H1 (cell line): ENCODE results near the gene CAMKK1. TPM values are rescaled to one million over a fixed set of nuclear protein-coding genes. Genes with fewer than 3 reads are reported as not detected.

Experiments
- ASH2L ChIP-seq: fragments of 200-600, 300-600 bp; sonication (generic); IDR thresholded peaks from one replicate; pipeline ENCODE4 v1.7.1; 2017; ENCODE audit warnings: low read length
- BACH1 ChIP-seq: IDR thresholded peaks from 2 replicates; pipeline ENCODE4 v1.6.1; 2012; ENCODE audit warnings: low read length, improper control_type of control experiment
- BCL11A ChIP-seq, 2 experiments: IDR thresholded peaks; one replicate each; pipeline ENCODE4 v1.6.1; 2011; ENCODE audit warnings: low read depth in 2 of 2, low read length in 2 of 2, mild to moderate bottlenecking in 2 of 2
- CREB1 ChIP-seq: IDR thresholded peaks from 2 replicates; pipeline ENCODE4 v1.6.1; 2012; ENCODE audit warnings: inconsistent platforms
- E2F6 ChIP-seq: IDR thresholded peaks from 2 replicates; pipeline ENCODE4 v1.6.1; 2012; ENCODE audit warnings: inconsistent platforms
- EGR1 ChIP-seq: IDR thresholded peaks from 2 replicates; pipeline ENCODE4 v1.6.1; 2011; ENCODE audit warnings: low read depth, low read length, borderline replicate concordance
- EP300 ChIP-seq, 2 experiments: IDR thresholded peaks; 1 replicate in 1 of 2; 2 replicates in 1 of 2; pipeline ENCODE4 v1.6.1; 2011 to 2012; ENCODE audit warnings: low read depth in 2 of 2, low read length in 2 of 2, mild to moderate bottlenecking in 2 of 2, borderline replicate concordance in 1 of 2, inconsistent platforms in 1 of 2, moderate library complexity in 1 of 2
- GTF2F1 ChIP-seq: IDR thresholded peaks from 2 replicates; pipeline ENCODE4 v1.6.1; 2012; ENCODE audit warnings: low read depth, low read length, improper control_type of control experiment, borderline replicate concordance
- HDAC2 ChIP-seq, 2 experiments: fragments of 300-600 bp in 1 of 2; sonication (generic) in 1 of 2; IDR thresholded peaks; 2 replicates each; pipeline ENCODE4 v1.6.1; 2011 to 2012; ENCODE audit warnings: low read depth in 2 of 2, low read length in 2 of 2, mild to moderate bottlenecking in 2 of 2, moderate library complexity in 2 of 2, borderline replicate concordance in 1 of 2, inconsistent platforms in 1 of 2
- KDM4A ChIP-seq: IDR thresholded peaks from one replicate; pipeline ENCODE4 v1.7.1; 2012; ENCODE audit warnings: low read depth, mild to moderate bottlenecking, moderate library complexity, low read length, inconsistent platforms; ENCODE audit not compliant: severe bottlenecking
- MAX ChIP-seq: IDR thresholded peaks from 2 replicates; pipeline ENCODE4 v1.6.1; 2012; ENCODE audit warnings: inconsistent platforms
- POLR2A ChIP-seq, 2 experiments: IDR thresholded peaks; 1 replicate in 1 of 2; 2 replicates in 1 of 2; pipeline ENCODE4 v1.6.1; 2011; ENCODE audit warnings: low read depth in 2 of 2, low read length in 2 of 2, mild to moderate bottlenecking in 2 of 2; ENCODE audit errors: control extremely low read depth in 1 of 2
- POU5F1 ChIP-seq: IDR thresholded peaks from 2 replicates; pipeline ENCODE4 v1.6.1; 2011; ENCODE audit warnings: low read depth, mild to moderate bottlenecking, low read length, moderate library complexity
- RAD21 ChIP-seq, 2 experiments: IDR thresholded peaks in 1 of 2; conservative IDR thresholded peaks in 1 of 2; 2 replicates each; pipeline ENCODE4 v1.6.1; 2011; ENCODE audit warnings: low read depth in 2 of 2, low read length in 2 of 2, improper control_type of control experiment in 1 of 2, inconsistent platforms in 1 of 2, mild to moderate bottlenecking in 1 of 2, moderate library complexity in 1 of 2
- SIN3A ChIP-seq, 2 experiments: IDR thresholded peaks in 1 of 2; conservative IDR thresholded peaks in 1 of 2; 2 replicates each; pipeline ENCODE4 v1.6.1; 2011 to 2012; ENCODE audit warnings: low read length in 2 of 2, improper control_type of control experiment in 1 of 2, low read depth in 1 of 2, mild to moderate bottlenecking in 1 of 2
- SP1 ChIP-seq: IDR thresholded peaks from 2 replicates; pipeline ENCODE4 v1.6.1; 2011; ENCODE audit warnings: low read depth, low read length
- SP4 ChIP-seq: IDR thresholded peaks from 2 replicates; pipeline ENCODE4 v1.6.1; 2012; ENCODE audit warnings: low read length, inconsistent platforms
- SRF ChIP-seq: IDR thresholded peaks from 2 replicates; pipeline ENCODE4 v1.6.1; 2011; ENCODE audit warnings: mild to moderate bottlenecking, low read depth, low read length, moderate library complexity
- TAF1 ChIP-seq: IDR thresholded peaks from 2 replicates; pipeline ENCODE4 v1.6.1; 2011; ENCODE audit warnings: mild to moderate bottlenecking, low read depth, low read length
- YY1 ChIP-seq: IDR thresholded peaks from 2 replicates; pipeline ENCODE4 v1.6.1; 2011; ENCODE audit warnings: low read depth, mild to moderate bottlenecking, low read length
- polyA plus RNA-seq, 7 experiments: library from polyadenylated mRNA; depleted of rRNA in 3 of 7; stranded (reverse) in 5 of 7; unstranded in 2 of 7; fragments of >200 nt in 5 of 7; fragments of 200-250 nt in 2 of 7; gene quantifications; 1 replicate in 5 of 7; 2 replicates in 1 of 7; 4 replicates in 1 of 7; pipeline versions ENCODE4 v1.2.1 to v1.2.3, GENCODE V29; 2011 to 2013; ENCODE audit warnings: missing spikeins in 2 of 7, mixed read lengths in 2 of 7
- total RNA-seq: library from RNA; stranded (reverse); fragmentation: NEBNext Ultra II Directional; extraction: Animal tissue kit (Norgen Biotek cat#: 25700); gene quantifications from 2 replicates; pipeline ENCODE4 v1.2.1, GENCODE V29; 2021

Gene CAMKK1
- total and polyA plus RNA-seq, 2 of the 8 experiments (the other 6 are each of a cell fraction or from before 2014, with no cell fraction given) = 7.1 to 7.6 TPM

- TF ChIP-seq EP300 (IDR thresholded peaks at IDR 0.05; ENCODE audit: borderline replicate concordance in 1 of 2, low read depth in 2 of 2, low read length in 2 of 2) (peak in 1 of 2 experiments; percentile 88; a peak in 1 of 3 replicates), BCL11A (IDR thresholded peaks at IDR 0.05; ENCODE audit: low read depth in 2 of 2, low read length in 2 of 2) (no peak), POLR2A (IDR thresholded peaks at IDR 0.05; ENCODE audit: control extremely low read depth in 1 of 2, low read depth in 2 of 2, low read length in 2 of 2) (peak; percentile 86 to 94), KDM4A (peak; percentile 29), YY1 (peak; percentile 96), EGR1 (peak; percentile 97), SIN3A (conservative IDR thresholded peaks at IDR 0.05 in 1 of 2, IDR thresholded peaks at IDR 0.05 in 1 of 2; ENCODE audit: low read depth in 1 of 2, low read length in 2 of 2) (peak; percentile 70 to 89; a peak in 2 of 4 replicates), CREB1 (0 out of 2 replicates have a peak, but pooled peaks have one; percentile 24), RAD21 (IDR thresholded peaks at IDR 0.05 in 1 of 2, conservative IDR thresholded peaks at IDR 0.05 in 1 of 2; ENCODE audit: low read depth in 2 of 2, low read length in 2 of 2) (peak in 1 of 2 experiments; percentile 24; a peak in 1 of 4 replicates), SP4 (peak; percentile 86; the same call in 1 of the 2 replicates), E2F6 (no peak), HDAC2 (IDR thresholded peaks at IDR 0.05; ENCODE audit: borderline replicate concordance in 1 of 2, low read depth in 2 of 2, low read length in 2 of 2) (0 out of 4 replicates have a peak, but pooled peaks have one; percentile 7 to 83), BACH1 (no peak), SP1 (peak; percentile 67; the same call in 1 of the 2 replicates), ASH2L (peak; percentile 96), TAF1 (peak; percentile 98), MAX (peak; percentile 35), GTF2F1 (0 out of 2 replicates have a peak, but pooled peaks have one; percentile 43), SRF (no peak), POU5F1 (no peak)
Observed at GRCh38 chr17:3845621-3846436, 47.0 kb downstream of the CAMKK1 start, which contains the start of gene NCBP3 (continued).
